ENCODE measurements around the gene SP100.

- TF ChIP-seq POLR2A (IDR thresholded peaks at IDR 0.05; ENCODE audit: low read length) (no peak), GATA1 (IDR thresholded peaks at IDR 0.05; ENCODE audit: low read depth, low read length) (no peak)
Measured at GRCh38 chr2:230417436-230417835, 1.4 kb downstream of the SP100 start.
